NB4 (cell line): ENCODE results near the gene SNX9.

Experiments used
- MYC ChIP-seq: IDR thresholded peaks from 2 replicates; pipeline ENCODE4 v1.6.1; 2011; ENCODE audit warnings: low read depth, low read length
- TF ChIP-seq, protein P1 (sequence below): IDR thresholded peaks from one replicate; pipeline ENCODE4 v1.5.1; 2012; ENCODE audit warnings: low read depth, low read length
- TF ChIP-seq, protein P2 (sequence below): IDR thresholded peaks from 2 replicates; pipeline ENCODE4 v1.6.1; 2011; ENCODE audit warnings: low read depth, low read length

DNA sequence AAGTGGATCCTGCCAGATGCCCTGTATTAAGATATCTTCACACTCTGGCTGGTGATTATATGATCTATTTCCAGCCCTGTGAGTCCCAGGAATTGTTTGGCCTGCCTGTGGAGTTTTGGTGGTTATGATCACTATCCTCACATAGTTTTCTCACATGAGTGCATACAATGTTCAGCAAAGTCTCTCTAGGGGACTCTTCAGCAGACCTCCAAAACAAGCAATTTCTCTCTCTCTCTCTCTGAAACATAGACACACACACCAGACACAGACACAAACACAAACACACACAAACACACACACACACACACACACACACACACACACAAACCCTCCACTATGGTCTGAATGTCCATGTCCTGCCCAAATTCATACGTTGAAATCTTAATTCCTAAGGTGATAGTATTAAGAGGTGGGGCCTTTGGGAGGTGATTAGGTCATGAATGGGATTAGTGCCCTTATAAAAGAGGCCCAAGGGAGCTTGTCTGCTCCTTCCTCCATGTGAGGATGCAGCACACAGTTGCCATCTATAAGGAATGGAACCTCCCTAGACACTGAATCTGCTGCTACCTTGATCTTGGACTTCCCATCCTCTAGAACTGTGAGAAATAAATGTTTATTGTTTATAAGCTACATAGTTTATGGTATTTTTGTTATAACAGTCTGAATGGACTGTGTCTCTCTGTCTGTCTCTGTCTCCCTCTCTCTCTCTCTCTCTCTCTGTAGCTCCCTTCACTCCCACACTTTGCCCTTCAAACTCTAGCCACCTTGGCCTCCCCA lies 136.6 kb downstream of the SNX9 start:
- TF ChIP-seq, protein P1, sequence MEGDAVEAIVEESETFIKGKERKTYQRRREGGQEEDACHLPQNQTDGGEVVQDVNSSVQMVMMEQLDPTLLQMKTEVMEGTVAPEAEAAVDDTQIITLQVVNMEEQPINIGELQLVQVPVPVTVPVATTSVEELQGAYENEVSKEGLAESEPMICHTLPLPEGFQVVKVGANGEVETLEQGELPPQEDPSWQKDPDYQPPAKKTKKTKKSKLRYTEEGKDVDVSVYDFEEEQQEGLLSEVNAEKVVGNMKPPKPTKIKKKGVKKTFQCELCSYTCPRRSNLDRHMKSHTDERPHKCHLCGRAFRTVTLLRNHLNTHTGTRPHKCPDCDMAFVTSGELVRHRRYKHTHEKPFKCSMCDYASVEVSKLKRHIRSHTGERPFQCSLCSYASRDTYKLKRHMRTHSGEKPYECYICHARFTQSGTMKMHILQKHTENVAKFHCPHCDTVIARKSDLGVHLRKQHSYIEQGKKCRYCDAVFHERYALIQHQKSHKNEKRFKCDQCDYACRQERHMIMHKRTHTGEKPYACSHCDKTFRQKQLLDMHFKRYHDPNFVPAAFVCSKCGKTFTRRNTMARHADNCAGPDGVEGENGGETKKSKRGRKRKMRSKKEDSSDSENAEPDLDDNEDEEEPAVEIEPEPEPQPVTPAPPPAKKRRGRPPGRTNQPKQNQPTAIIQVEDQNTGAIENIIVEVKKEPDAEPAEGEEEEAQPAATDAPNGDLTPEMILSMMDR = no peak
- no peak for TF ChIP-seq MYC
- TF ChIP-seq, protein P2, sequence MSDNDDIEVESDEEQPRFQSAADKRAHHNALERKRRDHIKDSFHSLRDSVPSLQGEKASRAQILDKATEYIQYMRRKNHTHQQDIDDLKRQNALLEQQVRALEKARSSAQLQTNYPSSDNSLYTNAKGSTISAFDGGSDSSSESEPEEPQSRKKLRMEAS = no peak
